Small intestine (tissue), 7 donors: ENCODE data around the gene APBA1. TPM values are rescaled to one million over a fixed set of nuclear protein-coding genes. Genes with fewer than 3 reads are reported as not detected.

Experiments
- DNase-seq, 2 donors: peaks; one replicate each; pipeline versions ENCODE4 v3.0.0 to v3.0.0-alpha.2; 2013
- FAIRE-seq: peaks from 2 replicates; lab custom pipeline; 2012; peaks lifted over from hg19 to GRCh38; lab: Jason Lieb, UNC
- H3K27ac ChIP-seq, 3 donors: one replicate each; pipeline ENCODE4 v1.5.1; 2013; ENCODE audit warnings: low read length in 2 of 3, mild to moderate bottlenecking in 2 of 3, control low read depth in 1 of 3, inconsistent platforms in 1 of 3, low read depth in 1 of 3, moderate library complexity in 1 of 3
- H3K27me3 ChIP-seq, 3 donors: one replicate each; pipeline ENCODE4 v1.6.1; 2013; ENCODE audit warnings: low read length in 3 of 3, inconsistent platforms in 1 of 3; ENCODE audit not compliant: control insufficient read depth in 3 of 3, insufficient read depth in 3 of 3
- H3K36me3 ChIP-seq, 3 donors: one replicate each; pipeline ENCODE4 v1.6.1; 2013; ENCODE audit warnings: low read length in 3 of 3, inconsistent platforms in 1 of 3, low read depth in 1 of 3, mild to moderate bottlenecking in 1 of 3, moderate library complexity in 1 of 3; ENCODE audit not compliant: control insufficient read depth in 3 of 3, insufficient read depth in 2 of 3
- H3K4me1 ChIP-seq, 3 donors: one replicate each; pipeline ENCODE4 v1.6.1; 2013; ENCODE audit warnings: low read length in 2 of 3, inconsistent platforms in 1 of 3, low read depth in 1 of 3, mild to moderate bottlenecking in 1 of 3, moderate library complexity in 1 of 3; ENCODE audit not compliant: control insufficient read depth in 3 of 3, insufficient read depth in 2 of 3
- H3K4me3 ChIP-seq, 3 donors: one replicate each; pipeline ENCODE4 v1.5.1; 2013; ENCODE audit warnings: low read length in 3 of 3, control low read depth in 1 of 3, inconsistent platforms in 1 of 3, low read depth in 1 of 3, mild to moderate bottlenecking in 1 of 3, moderate library complexity in 1 of 3
- H3K9me3 ChIP-seq, 2 donors: one replicate each; pipeline ENCODE4 v1.6.1; 2013; ENCODE audit warnings: low read depth in 1 of 2, low read length in 1 of 2; ENCODE audit not compliant: control insufficient read depth in 2 of 2, insufficient read depth in 1 of 2
- WGBS, 3 donors: extraction: QIAGEN DNeasy Blood & Tissue Kit; methylation state at CpG; one replicate each; pipeline ENCODE4 v1.1.7; 2013; 5-methylcytosine and 5-hydroxymethylcytosine counted together
- polyA plus RNA-seq, 4 donors: library from polyadenylated mRNA; stranded (reverse) in 3 of 4; unstranded in 1 of 4; fragments of 200-250 nt in 3 of 4; fragments of 120-200 nt in 1 of 4; gene quantifications; one replicate each; pipeline versions ENCODE4 v1.2.1 to v1.2.3, GENCODE V29; 2013
- donor health status: healthy with polysubstance abuse.
- donor health status: control.
- donor health status: control.
- donor health status: Bipolar disorder and iron deficiency.
- donor health status: healthy.

Gene APBA1
- polyA plus RNA-seq, 4 donors, result 0.27 to 6.7 (median 3.7) TPM; not detected in 1

DNA sequence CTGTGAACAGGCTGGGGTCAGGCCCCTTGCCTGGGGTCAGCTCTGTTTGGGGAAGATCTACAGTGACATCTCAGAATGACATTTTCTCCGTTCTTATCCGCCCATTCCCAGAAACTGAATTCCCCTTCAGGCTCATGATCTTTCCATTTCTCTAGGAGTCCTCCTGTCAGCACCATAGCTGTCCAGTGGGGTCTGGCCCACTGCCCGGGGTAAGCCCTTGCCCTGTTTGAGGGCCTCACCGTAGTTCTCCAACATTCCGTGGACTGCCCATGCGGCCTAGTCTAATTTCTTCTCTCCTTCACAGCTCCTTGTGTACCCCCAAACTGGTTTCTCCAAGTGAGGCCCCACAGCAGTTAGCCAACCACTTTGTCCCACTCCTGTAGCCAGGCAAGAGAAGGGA lies 278.7 kb downstream of the APBA1 start:
- DNase-seq (no peak), FAIRE-seq (no peak)
- H3K4me3 ChIP-seq, result no peak overlapping the region
- no peaks in the 10 kb centered on the region for H3K9me3 ChIP-seq
- H3K27me3 ChIP-seq, result no peaks in the 10 kb centered on the region
- H3K36me3 ChIP-seq, result no peaks in the 10 kb centered on the region
- H3K4me1 ChIP-seq, result peaks cover 0 to 3% (median 0%) of the 10 kb centered on the region in 3 donors
- H3K27ac ChIP-seq, result no peak overlapping the region
- WGBS, 3 donors, result 92 to 96% (median 96%) methylated on average over 5 to 6 of the region's 6 CpGs

DNA sequence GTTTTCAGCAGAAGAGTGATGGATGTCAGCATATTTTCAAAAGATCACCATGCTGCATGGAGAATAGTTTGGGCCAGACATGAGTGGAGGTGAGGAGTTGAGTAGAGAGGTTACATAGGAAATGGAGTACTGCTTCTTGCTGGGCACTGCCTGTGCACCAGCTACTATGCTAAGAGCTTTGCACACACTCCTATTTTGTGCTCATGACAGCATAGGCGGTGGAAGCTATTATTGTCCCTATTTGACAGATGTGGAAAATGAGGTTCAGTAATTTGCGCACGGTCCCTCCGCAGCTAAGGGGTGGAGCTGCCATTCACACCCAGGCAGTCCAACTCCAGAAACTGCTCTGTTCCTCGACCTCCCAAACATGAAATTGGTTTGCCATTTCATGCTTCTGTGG lies 279.3 kb downstream of the APBA1 start:
- H3K36me3 ChIP-seq, result no peaks in the 10 kb centered on the region
- no peaks in the 10 kb centered on the region for H3K27me3 ChIP-seq
- 84 to 90% (median 87%) methylated on average over 5 of the region's 5 CpGs for WGBS, 3 donors
- H3K27ac ChIP-seq, result no peak overlapping the region
- no peaks in the 10 kb centered on the region for H3K9me3 ChIP-seq
- DNase-seq (no peak), FAIRE-seq (no peak)
- no peak overlapping the region for H3K4me3 ChIP-seq
- H3K4me1 ChIP-seq, result peaks cover 0 to 3% (median 0%) of the 10 kb centered on the region in 3 donors

GRCh38 chr9:69391946-69392345 lies 280.2 kb downstream of the APBA1 start:
- Histone ChIP-seq H3K36me3 (no peaks in the 10 kb centered on the region), H3K27me3 (no peaks in the 10 kb centered on the region), H3K4me3 (no peak overlapping the region), H3K9me3 (no peaks in the 10 kb centered on the region), H3K4me1 (peaks cover 0 to 3% (median 0%) of the 10 kb centered on the region in 3 donors), H3K27ac (no peak overlapping the region)
- 49 to 82% (median 71%) methylated on average over 7 of the region's 7 CpGs for WGBS, 3 donors
- DNase-seq (no peak), FAIRE-seq (no peak)

- no peak for DNase-seq
- H3K4me1 ChIP-seq, result peaks cover 0 to 3% (median 0%) of the 10 kb centered on the region in 3 donors
- no peaks in the 10 kb centered on the region for H3K9me3 ChIP-seq
- FAIRE-seq, result no peak
- no peaks in the 10 kb centered on the region for H3K27me3 ChIP-seq
- H3K36me3 ChIP-seq, result no peaks in the 10 kb centered on the region
- H3K4me3 ChIP-seq, result no peak overlapping the region
- H3K27ac ChIP-seq, result no peak overlapping the region
- 94 to 97% (median 97%) methylated on average over 11 of the region's 11 CpGs for WGBS, 3 donors
Measured at GRCh38 chr9:69391487-69391886, 280.7 kb downstream of the APBA1 start.

DNA sequence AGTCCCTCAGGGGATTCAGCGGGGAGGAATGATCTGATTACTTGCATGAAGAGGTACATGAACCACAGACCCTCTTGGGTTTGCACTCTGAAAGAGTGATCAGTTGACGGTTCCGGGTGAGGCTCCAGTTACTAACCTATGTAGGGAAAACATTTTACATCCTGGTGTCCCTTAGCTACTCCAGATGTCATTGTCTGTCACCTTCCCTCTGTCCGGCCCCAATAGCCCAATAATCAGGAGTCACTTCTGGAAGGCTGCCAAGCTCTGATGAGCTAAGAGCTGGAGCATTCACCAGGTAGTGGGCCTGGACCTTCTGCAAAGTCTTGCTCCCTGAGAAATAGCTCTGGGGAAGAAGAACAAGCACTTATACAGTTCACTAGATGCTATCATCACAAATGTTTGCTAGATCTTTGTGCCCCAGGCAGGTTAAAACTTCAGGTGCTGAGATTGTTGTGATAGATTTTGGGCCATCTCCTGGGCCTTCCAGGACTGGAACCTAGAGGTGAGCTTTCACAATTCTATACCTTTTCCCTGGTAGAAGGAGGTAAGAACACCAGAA lies 282.7 kb downstream of the APBA1 start:
- 77 to 88% (median 85%) methylated on average over 4 of the region's 4 CpGs for WGBS, 3 donors
- Histone ChIP-seq H3K27me3 (no peaks in the 10 kb centered on the region), H3K27ac (no peak overlapping the region), H3K4me3 (no peak overlapping the region), H3K4me1 (peaks cover 0 to 3% (median 0%) of the 10 kb centered on the region in 3 donors), H3K9me3 (no peaks in the 10 kb centered on the region), H3K36me3 (no peaks in the 10 kb centered on the region)
- DNase-seq (no peak), FAIRE-seq (no peak)

GRCh38 chr9:69388596-69388995 lies 283.6 kb downstream of the APBA1 start:
- H3K27me3 ChIP-seq, result no peaks in the 10 kb centered on the region
- no peaks in the 10 kb centered on the region for H3K9me3 ChIP-seq
- WGBS, 3 donors, result 81 to 92% (median 87%) methylated on average over 3 of the region's 3 CpGs
- H3K4me3 ChIP-seq, result no peak overlapping the region
- DNase-seq (no peak), FAIRE-seq (no peak)
- H3K4me1 ChIP-seq, result peaks cover 0 to 3% (median 0%) of the 10 kb centered on the region in 3 donors
- H3K27ac ChIP-seq, result no peak overlapping the region
- no peaks in the 10 kb centered on the region for H3K36me3 ChIP-seq

GRCh38 chr9:69386651-69387050 lies 285.5 kb downstream of the APBA1 start:
- 66 to 88% (median 75%) methylated on average over 4 of the region's 4 CpGs for WGBS, 3 donors
- DNase-seq, result no peak
- no peak for FAIRE-seq
- H3K9me3 ChIP-seq, result no peaks in the 10 kb centered on the region
- H3K27ac ChIP-seq, result no peak overlapping the region
- H3K4me3 ChIP-seq, result no peak overlapping the region
- H3K4me1 ChIP-seq, result no peaks in the 10 kb centered on the region
- H3K36me3 ChIP-seq, result no peaks in the 10 kb centered on the region
- no peaks in the 10 kb centered on the region for H3K27me3 ChIP-seq

DNA sequence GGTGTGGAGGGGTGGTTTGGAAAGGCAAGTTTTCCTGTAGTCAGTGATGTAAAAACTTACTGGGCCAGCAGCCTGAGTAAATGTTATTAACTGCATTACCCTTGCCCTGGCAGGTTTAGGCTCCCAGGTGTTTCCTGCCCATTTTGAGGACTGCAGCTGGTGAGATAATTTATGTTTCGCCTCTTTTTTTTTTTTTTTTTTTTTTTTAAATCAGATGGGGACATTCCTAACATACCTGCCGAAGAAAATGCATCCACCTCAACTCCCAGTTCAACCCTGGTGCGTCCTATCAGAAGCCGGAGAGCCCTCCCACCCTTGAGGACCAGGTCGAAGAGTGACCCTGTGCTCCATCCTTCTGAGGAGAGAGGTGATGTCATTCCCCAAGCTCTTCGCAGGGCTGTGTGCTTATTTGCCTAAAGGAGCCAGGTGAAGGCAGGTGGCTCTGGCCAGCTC lies 286.6 kb downstream of the APBA1 start:
- Histone ChIP-seq H3K9me3 (no peaks in the 10 kb centered on the region), H3K36me3 (no peaks in the 10 kb centered on the region), H3K27ac (no peak overlapping the region), H3K27me3 (peaks cover 0 to 2% (median 0%) of the 10 kb centered on the region in 3 donors), H3K4me1 (no peaks in the 10 kb centered on the region), H3K4me3 (no peak overlapping the region)
- WGBS, 3 donors, result 61 to 66% (median 63%) methylated on average over 6 of the region's 6 CpGs
- no peak for FAIRE-seq
- no peak for DNase-seq

DNA sequence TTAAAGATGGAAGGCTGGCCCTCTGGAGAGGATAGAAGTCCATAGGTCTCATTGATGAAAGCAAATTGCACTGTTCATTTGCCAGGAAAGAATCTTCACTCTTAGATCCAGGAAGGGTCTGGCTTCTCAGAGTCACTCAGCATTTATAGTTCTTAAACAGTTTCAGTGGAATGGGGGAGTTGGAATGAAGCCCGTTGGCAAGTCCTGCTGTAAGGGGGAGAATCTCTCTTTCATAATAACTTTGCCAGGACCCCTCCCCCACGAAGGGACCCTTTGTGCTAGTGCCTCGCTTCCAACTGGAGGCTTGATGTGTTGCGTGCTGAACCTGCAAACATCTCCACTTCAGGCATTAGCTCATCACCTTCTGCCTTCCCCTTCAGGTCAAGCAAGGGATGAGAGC lies 290.0 kb downstream of the APBA1 start:
- FAIRE-seq (no peak), DNase-seq (no peak)
- WGBS, 3 donors, result 52 to 82% (median 75%) methylated on average over 4 of the region's 4 CpGs
- Histone ChIP-seq H3K4me1 (no peaks in the 10 kb centered on the region), H3K27ac (no peak overlapping the region), H3K27me3 (peaks cover 0 to 2% (median 0%) of the 10 kb centered on the region in 3 donors), H3K4me3 (no peak overlapping the region), H3K36me3 (no peaks in the 10 kb centered on the region), H3K9me3 (no peaks in the 10 kb centered on the region)
